ENCODE measurements around the gene VPS13D. TPM values are rescaled to one million over a fixed set of nuclear protein-coding genes. Genes with fewer than 3 reads are reported as not detected.
A peak's percentile ranks its signal among the peaks of the same experiment; 100 is the strongest.

VPS13D gene
- total and polyA plus RNA-seq, 4 donors = 10.2 to 68.3 (median 12.6) TPM

GRCh38 chr1:12456979-12457378 lies 227.1 kb downstream of the VPS13D start:
- H3K4me3 ChIP-seq (ENCODE audit: low read depth in 1 of 3, low read length in 3 of 3) = no peak overlapping the region
- H3K27ac ChIP-seq (ENCODE audit: low read depth in 1 of 2, low read length in 2 of 2) = peak overlapping the region; percentile 22 to 84
- peaks cover 17 to 66% (median 54%) of the 10 kb centered on the region in 4 donors for H3K4me1 ChIP-seq (ENCODE audit: control insufficient read depth in 4 of 4, insufficient read depth in 4 of 4, low read length in 3 of 4)
- peaks cover 0 to 2% (median 0%) of the 10 kb centered on the region in 4 donors for H3K36me3 ChIP-seq (ENCODE audit: control insufficient read depth in 4 of 4, insufficient read depth in 3 of 4, low read depth in 1 of 4, low read length in 3 of 4)
- H3K9me3 ChIP-seq (ENCODE audit: control insufficient read depth in 4 of 4, low read length in 3 of 4) = no peaks in the 10 kb centered on the region
- H3K27me3 ChIP-seq (ENCODE audit: control insufficient read depth in 4 of 4, insufficient read depth in 4 of 4, low read length in 3 of 4) = no peaks in the 10 kb centered on the region
- 89% methylated on average over 1 of the region's 1 CpG for WGBS
- TF ChIP-seq SP1 (IDR thresholded peaks at IDR 0.05) (no peak), TAF1 (conservative IDR thresholded peaks at IDR 0.05) (no peak), HNF4A (conservative IDR thresholded peaks at IDR 0.05) (no peak), GABPA (IDR thresholded peaks at IDR 0.05 in 1 of 2, conservative IDR thresholded peaks at IDR 0.05 in 1 of 2) (no peak), JUND (IDR thresholded peaks at IDR 0.05) (no peak), MAX (IDR thresholded peaks at IDR 0.05) (no peak), ATF3 (IDR thresholded peaks at IDR 0.05) (no peak), ZBTB33 (IDR thresholded peaks at IDR 0.05) (no peak), EGR1 (IDR thresholded peaks at IDR 0.05; ENCODE audit: low read depth in 2 of 2) (no peak), RXRA (IDR thresholded peaks at IDR 0.05) (no peak), RAD21 (IDR thresholded peaks at IDR 0.05) (no peak), REST (IDR thresholded peaks at IDR 0.05) (no peak), FOXA1 (IDR thresholded peaks at IDR 0.05) (no peak), NR2F2 (IDR thresholded peaks at IDR 0.05) (no peak), CTCF (IDR thresholded peaks at IDR 0.05; ENCODE audit: low read depth, low read length, missing input control) (no peak), YY1 (IDR thresholded peaks at IDR 0.05) (no peak), FOXA2 (IDR thresholded peaks at IDR 0.05) (no peak), HNF4G (IDR thresholded peaks at IDR 0.05) (no peak)
- DNase-seq (ENCODE audit: low spot score) = no peak
- H3K9ac ChIP-seq (ENCODE audit: low read depth in 1 of 2, low read length in 2 of 2) = no peak overlapping the region

Measured in liver (tissue), 9 donors.